GM19043 (cell line): ENCODE measurements around the gene CAPN1.
"Not testable (repeated sequence)": the region's sequence is repeated elsewhere in the genome, so short reads cannot be mapped to it uniquely, and the experiment has no call there.

ENCODE experiments used
- ATAC-seq: cut with Tn5 transposase; IDR thresholded peaks from one replicate; pipeline ENCODE4 v1.9.1; 2021; ENCODE audit warnings: low read depth; ENCODE audit not compliant: unreplicated experiment

CAPN1 gene

DNA sequence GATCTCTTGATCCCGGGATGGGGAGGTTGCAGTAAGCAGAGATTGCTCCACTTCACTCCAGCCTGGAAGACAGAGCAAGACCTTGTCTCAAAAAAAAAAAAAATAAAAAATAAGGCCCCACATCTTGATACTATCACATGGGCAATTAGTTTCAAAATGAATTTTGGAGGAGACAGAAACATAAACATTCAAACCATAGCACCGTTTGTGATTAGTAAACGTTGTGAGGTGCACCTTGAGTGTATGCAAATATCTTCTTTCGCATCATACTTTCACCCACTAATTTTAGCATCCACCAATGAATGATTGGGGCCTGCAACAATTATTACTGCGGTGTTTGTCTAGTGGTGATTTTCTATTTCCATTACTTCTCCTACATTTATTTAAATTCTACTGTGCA is 22.7 kb upstream of the CAPN1 start:
- ATAC-seq: peak; percentile 45

DNA sequence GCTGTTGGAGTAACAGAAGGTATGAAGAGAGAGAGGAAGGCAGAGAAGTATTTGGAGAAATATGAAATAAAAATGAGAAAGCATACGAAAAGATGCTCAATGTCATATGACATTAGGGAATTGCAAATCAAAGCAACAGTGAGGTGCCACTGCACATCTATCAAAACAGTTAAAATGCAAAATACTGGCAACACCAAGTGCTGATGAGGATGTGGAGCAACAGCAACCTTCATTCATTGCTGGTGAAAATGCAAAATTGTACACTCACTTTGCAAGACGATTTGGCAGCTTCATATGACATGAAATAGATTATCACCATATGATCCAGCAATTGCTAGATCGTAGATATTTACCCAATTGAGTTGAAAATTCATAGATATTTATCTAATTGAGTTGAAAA is 21.1 kb upstream of the CAPN1 start:
- no peak for ATAC-seq

DNA sequence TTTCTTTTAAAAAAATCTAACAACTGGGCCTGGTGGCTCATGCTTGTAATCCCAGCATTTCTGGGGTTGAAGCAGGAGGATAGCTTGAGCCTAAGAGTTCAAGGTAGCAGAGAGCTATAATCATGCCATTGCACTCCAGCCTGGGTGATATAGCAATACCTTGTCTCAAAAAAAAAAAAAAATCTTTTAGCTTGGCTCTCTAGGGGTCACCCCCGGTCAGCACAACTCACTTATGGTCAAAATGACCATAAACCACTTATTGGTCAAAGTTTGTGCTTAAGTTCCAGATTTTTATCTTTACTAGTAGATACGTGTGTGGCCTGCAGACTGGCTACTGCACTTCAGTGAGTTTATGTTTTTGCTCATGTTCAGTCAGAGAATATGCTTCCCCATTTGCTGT is 18.0 kb upstream of the CAPN1 start:
- ATAC-seq: no peak

DNA sequence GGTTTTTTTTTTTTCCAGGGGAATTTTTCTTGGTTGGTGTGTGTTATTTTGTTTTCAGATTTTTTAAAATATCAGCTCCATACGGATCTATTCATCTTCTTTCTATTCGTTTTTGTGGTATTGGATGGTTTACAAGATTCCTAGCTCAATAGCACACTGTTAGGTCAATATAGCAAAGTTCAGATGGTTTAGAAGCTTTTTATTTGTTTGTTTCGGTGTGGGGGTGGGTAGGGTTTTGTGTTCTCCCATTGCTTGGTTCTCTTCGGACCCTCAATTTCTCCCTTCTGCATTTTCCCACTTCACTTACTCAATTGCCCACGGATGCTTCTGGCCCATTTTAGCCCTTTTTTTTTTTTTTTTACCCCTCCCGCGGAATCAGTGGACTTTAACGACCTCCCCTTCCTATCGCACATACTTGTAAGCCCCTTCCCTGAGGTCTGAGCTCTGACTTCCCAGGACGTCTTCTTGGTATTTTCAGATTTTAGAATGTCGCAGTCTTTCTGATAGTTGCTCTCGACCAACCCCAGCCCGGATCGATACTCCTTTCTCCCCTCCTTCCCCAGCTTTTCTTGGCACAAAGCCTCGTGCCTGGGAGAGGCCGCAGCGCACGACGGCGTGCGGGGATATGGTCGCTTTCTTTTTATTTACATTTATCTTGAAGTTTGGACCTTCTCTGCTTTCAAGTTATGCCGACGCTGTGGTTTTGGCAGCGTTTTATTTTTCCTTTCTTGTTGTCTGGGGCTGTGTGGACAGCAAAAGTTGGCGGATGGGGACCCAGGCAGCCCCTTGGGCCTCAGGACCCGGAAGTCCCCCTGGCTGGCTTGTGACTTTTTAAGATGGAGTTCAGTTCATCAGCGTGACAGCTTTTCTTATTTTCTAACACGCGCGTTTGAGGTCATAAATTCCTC is 16.1 kb upstream of the CAPN1 start:
- no peak for ATAC-seq

DNA sequence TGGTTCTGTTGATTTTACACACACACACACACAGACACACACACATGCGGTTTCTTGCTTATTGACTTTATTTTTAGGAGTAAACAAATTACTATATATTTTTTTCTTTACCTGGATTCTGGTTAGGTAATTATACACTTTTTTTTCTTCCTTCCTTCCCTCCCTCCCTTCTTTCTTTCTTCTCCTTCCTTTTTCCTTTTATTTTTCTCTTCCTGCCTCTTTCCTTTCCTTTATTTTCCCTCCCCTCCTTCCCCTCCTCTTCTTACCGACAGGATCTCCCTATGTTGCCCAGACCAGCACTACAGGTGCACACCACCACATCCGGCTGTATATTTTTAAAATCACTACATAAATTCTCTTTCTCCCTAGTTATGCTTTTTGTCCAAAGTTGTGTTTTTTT is 14.8 kb upstream of the CAPN1 start:
- no peak for ATAC-seq

DNA sequence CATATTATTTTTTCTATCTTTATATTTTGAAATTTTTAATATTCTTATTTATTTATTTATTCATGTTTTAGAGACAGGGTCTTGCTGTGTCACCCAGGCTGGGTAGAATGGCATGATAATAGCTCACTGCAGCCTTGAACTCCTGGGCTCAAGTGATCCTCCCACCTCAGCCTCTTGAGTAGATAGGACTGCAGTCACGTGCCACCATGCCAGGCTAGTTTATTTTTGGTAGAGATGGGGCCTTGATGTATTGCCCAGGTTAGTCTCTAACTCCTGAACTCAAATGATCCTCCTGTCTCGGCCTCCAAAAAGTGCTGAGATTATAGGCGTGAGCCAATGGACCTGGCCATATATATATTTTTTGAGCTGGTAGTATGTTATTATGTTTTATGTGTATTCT is 14.1 kb upstream of the CAPN1 start:
- ATAC-seq: no peak

DNA sequence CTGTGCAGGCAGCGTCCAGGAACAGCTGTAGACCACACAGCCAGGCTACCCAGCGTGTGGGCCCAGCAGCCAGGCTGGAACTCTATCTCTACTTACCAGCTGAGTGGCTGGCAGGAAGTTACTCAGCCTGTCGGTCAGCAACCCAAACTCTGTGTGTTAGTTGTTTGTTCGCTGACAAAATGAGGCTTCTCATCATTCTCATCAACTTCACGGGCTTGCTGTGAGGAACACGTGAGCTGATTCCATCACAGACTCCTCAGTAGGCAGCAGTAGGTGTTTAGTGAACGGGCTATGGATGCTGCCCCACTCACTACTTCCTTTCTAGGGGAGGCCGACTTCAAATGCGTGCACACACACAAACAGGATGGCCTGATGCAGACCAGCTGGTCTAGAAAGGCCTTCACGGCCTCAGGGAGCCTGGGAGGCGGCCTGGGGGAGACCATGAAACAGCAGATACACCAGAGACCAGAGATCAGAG is 12.5 kb upstream of the CAPN1 start:
- ATAC-seq: no peak

DNA sequence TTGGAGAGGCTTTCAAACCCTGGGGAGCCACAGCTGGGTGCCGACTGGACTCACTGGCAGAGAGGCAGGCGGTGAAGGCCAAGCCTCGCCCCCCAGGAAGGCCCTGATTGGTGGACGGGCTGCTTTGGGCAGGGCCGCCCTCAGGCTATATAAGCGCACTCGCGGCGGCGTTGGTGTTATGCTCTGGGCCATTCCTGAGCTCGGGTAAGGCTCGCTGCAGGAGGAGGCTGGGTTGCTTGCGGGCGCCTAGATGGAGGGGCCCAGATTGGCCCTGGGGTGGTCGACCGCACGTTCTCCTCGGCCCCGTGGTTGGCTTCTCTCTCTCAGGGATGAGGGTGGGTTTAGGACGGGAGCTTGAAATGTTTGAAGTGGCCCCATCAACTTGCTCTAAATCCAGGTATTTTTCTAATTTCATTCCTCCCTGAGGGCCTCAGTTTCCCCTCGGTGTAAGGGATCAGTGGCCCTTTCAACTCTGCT is 11.6 kb upstream of the CAPN1 start, which contains the start of gene SPDYC:
TSS of gene SPDYC (plus strand) at position 176 of the 477 bp plus-strand sequence. CDS start 1,125 bp downstream, outside the sequence.
- ATAC-seq: no peak

DNA sequence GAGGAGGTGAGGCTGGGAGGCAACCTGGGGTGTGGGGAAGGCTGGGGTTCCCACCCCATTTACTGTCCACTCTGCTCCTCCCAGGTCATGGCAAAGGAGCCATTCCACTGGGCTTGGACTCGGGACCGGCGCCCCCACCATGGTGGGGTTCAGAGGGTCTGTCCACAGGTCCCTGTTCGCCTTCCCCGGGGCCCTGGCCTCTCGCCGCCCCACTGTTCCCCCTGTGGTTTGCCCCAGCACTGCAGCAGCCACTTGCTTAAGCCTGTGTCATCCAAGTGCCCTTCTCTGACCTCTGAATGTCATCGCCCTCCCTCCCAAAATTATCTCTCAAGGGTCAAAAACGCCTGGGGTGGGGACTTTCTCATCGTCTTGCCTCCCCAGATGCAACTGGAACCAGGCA is 9.1 kb upstream of the CAPN1 start:
- no peak for ATAC-seq

DNA sequence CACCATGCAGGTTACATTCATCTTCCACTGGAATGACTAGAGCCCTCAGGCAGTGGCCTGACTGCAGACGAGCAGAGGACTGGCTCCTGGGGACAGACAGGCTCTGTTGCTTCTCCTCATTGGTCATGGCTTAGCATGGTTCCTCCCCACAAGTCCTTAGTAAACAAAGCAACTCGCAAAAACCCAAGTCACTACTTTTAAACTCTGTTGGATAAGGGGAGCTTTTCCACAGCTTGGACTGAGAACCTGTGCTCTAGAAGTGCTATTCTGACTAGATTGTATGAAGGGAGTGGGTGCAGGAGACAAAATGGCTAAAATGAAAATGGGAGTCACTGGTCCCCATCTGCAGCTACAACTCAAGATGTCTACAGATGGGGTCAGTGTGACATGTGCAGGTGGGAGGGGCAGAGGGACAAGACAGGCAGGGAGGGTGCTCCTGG is 7.1 kb upstream of the CAPN1 start:
- not testable (repeated sequence) for ATAC-seq

DNA sequence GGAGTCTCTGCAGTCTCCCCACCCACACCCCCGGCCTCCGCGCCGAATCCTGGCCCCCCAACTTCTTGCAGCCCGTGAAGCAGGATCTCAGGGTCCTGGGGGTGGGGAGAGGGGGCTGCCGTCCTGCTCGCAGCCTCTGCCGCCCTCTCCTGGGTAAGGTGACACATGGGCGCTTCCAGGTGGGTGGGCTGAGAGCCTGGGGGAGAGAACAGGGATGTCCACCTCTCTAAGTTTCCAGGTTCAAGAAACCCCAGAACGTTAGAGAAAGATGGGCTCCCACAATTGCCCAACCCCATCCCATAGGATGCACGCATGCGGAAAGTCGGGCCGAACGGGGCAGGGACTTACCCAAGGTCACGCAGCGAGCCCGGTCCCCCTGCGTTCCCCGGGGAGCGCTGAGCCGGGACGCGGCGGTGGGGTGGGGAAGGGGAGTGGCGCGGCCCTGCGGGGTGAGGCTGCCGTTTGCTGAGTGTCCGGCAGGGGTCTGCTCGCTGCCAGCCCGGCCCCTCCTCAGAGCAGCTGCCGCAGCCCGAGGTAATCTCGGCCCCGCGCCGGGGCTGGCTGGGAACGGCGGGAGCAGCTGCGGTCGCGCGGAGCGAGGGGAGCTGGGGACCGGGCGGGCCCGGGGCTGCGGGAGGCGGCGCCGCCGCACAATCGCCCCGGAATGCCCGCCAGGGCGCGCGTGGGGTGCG is 705 bp upstream of the CAPN1 start:
- peak; percentile 53 for ATAC-seq

DNA sequence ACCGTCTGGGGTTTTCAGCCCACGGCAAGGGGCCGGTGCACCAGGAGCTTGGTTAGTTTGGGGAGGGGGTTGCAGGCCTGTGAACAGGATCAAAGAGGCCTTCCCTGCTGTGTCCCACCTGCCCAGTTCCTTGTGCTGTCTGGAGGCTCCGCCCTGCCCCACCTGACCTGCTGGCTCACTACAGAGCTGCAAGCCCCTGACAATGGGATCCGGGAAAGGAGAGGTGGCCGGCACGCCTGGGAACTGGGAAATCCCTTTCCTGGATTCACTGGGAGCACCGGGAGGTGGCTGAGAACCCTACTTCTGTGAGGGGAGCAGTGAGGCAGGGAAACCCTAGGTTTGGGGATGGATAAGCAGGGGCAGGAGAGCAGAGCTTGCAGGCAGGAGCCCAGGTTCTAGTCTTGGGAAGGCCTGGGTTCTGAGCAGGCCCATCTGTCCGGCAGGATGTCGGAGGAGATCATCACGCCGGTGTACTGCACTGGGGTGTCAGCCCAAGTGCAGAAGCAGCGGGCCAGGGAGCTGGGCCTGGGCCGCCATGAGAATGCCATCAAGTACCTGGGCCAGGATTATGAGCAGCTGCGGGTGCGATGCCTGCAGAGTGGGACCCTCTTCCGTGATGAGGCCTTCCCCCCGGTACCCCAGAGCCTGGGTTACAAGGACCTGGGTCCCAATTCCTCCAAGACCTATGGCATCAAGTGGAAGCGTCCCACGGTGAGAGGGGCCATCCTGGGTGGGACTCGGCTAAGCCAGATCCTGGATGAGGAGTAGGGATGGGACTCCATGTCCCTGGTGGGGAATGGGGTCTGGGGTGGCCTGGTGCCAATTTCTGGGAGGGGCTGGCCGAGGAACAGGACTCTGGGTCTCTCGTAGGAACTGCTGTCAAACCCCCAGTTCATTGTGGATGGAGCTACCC is 786 bp downstream of the CAPN1 start:
- no peak for ATAC-seq

DNA sequence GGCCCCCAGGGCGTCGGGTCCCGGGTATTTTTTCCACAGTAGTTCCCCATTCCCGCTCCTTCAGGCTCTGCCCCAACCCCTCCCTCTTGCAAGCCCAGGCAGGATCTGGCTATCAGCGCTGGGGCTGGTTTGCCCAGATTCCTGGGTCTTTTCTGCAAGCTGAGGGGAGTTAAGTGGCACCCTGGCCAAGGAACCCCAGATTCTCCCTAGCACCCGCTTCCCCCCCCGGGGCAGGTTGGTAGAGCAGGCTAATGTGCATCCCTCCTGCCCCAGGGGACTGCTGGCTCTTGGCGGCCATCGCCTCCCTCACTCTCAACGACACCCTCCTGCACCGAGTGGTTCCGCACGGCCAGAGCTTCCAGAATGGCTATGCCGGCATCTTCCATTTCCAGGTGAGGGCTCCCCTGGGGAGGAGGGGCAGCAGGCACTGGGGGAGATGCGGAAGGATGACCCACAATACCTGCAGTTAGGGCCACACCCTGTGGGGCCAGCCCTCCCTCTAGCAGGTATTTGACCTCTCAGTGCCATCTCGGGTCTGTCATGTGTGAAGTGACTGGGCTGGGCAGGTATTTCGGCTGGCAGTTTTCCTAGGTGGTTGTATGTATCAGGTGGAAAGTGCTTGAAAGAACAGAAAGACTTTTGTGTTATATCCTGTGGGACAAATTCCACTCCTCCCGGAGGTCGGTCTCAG is 1.6 kb downstream of the CAPN1 start:
- ATAC-seq: no peak

DNA sequence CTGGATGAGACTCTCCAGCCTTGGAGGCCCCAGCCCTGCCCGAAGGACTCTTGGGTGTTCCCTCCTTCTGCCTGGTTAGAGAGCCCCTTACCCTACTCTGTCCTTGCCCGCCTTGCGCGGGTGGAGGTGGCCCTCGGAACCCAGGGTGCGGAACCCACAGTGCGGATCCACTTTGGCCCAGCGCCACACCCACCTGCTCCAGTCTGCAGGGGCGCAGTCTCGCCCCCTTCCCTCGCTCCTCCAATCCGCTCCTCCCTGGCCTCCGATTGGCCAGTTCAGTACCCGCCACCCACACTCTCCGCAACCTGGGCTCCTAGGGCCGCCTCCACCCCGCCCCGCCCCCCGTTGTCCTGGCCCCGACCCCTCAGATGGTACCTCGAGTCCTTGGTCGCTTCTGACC is 2.4 kb downstream of the CAPN1 start:
- ATAC-seq: no peak

DNA sequence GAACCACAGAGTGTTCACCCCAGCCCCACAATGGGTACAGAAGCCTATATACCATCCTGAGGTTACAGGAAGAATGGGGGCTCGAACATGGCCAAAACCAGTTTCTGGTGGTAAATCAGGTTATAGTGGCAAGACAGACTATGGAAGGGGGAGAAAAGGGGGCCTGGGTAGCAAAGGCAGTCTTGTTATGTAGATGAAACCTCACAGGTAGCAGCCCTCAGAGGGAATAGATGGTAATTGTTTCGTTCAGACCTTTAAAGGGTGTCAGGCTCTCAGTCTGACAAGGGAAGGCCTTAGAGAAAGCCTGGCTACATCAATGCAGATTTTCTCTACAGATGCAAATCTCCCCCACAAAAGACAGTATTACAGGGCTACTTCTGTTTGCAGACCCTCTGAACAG is 3.4 kb downstream of the CAPN1 start:
- no peak for ATAC-seq

DNA sequence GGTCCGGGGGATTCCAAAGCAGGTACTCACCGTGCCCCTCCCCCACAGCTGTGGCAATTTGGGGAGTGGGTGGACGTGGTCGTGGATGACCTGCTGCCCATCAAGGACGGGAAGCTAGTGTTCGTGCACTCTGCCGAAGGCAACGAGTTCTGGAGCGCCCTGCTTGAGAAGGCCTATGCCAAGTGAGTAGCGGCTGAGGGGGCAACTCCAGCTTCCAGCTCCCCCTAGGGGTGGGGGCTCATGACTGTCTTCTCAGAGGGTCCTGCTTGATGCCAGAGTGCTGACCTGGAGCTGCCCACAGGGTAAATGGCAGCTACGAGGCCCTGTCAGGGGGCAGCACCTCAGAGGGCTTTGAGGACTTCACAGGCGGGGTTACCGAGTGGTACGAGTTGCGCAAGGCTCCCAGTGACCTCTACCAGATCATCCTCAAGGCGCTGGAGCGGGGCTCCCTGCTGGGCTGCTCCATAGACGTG is 4.2 kb downstream of the CAPN1 start:
- ATAC-seq: no peak

DNA sequence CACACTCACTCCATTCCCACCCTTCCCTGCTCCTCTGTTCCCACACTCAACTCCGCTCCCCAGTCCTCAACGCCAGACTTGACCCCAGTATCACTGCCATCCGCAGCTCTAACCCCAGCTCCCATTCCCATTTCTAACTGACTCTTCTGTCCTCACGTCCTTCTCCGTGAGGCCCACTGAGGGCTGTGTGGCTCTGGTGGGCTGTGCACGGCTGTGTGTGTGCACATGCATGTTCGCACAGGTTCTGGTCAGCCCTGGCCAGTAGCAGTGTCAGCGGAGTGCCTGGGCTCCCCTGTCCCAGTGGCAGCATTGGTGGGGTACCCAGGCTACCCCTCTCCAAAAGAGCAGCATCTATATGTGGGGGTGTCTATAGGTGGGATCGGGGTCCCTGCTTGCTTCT is 5.0 kb downstream of the CAPN1 start:
- no peak for ATAC-seq

DNA sequence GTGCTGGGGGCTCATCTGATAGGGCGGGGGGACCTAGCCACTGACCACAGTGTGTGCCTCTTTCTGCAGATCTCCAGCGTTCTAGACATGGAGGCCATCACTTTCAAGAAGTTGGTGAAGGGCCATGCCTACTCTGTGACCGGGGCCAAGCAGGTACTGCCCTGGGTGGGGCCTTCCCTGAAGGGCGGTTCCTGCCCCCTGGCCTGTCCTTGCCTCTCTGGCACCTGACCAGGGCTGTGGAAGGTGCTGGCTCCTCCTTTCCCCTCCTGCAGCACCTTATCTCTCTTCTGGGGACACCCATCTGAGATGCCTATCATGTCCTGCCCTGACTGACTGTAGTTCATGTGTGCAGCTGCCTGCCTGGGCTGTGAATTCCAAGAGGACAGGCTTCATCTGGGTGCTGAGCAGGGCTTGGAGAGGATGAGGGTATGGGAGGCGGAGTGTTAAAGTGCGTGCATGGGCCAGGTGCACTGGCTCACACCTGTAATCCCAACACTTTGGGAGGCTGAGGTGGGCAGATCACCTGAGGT is 5.5 kb downstream of the CAPN1 start:
- ATAC-seq: no peak

DNA sequence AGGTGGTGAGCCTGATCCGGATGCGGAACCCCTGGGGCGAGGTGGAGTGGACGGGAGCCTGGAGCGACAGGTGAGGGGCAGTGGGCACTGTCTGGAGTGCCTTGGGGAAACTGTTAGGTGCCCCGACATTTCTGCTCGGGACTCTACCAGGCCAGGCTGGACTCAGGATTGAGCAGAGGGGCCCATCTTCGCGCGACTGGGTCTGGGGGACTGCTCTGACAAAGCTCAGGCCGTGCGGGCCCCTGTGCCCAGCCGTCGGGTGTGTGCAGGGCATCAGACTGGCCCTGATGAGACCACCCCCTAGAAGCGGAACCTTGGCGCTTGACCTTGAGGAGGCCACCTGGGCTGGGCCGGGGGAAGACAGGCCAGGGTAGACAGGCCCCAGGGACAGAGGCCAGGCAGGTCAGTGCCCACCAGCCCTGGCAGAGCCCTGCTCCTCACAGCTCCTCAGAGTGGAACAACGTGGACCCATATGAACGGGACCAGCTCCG is 6.3 kb downstream of the CAPN1 start:
- no peak for ATAC-seq
